ENCODE results near the gene ZNF319. TPM values are rescaled to one million over a fixed set of nuclear protein-coding genes. Genes with fewer than 3 reads are reported as not detected.

The ZNF319 gene
- total and polyA plus RNA-seq, 2 of the 13 experiments (the other 11 are each of a cell fraction or from before 2014, with no cell fraction given) = 2.4 to 3.6 TPM

DNA sequence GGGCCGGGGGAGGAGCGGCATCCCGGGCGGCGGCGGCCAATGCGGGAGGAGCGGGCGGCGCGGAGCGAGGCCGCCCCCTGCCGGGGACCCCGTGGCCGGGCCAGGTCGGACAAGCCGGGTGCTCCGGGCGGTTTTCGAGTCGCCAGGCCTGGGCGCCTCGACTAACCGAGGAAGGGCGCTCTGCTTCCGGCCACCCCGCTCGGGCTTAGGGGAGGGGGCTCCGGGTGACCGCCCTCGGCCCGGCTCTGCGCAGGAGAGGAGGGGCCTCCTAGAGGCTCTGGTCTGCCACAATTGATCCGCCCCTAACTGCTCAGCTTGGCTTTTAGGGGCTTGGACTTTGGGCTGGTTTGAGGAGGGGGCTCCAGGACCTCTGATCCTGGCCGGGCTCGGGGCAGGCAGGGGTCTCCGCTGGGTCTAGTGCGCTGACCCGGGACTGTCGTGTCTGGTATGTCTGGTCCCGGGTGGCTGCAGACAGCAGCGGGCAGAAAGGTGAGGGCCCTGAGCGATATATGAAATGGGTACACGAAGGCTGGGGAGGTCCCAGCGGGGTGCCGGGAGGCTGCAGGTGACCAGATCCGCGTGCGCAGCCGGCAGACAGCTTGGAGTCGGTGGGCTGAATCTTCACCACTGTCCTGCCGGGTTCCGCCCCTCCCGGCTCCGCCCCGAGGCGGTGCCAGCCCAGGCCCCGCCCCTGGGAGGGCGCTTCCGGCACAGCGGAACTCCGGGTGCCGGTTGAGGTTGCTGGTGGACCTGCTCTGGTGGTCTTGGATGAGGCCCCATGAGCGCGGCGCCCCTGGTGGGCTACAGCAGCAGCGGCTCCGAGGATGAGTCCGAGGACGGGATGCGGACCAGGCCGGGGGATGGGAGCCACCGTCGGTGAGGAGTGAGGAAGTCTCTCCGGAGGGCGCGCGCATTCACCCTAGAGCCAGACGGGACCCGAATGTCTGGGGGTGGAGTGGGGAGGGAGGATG is 519 bp upstream of the ZNF319 start, which contains the start of gene USB1 (continued):
- no peak for TF ChIP-seq ZNF143 (CRISPR knock-in tag; IDR thresholded peaks at IDR 0.05)
- no peak for TF ChIP-seq ZNF382 (CRISPR knock-in tag; IDR thresholded peaks at IDR 0.05; ENCODE audit: borderline replicate concordance)
- no peak for TF ChIP-seq BCLAF1 (IDR thresholded peaks at IDR 0.05)
- peak; percentile 85 for TF ChIP-seq RAD21 (CRISPR knock-in tag; IDR thresholded peaks at IDR 0.05)
- TF ChIP-seq GLI4 (CRISPR knock-in tag; IDR thresholded peaks at IDR 0.05; ENCODE audit: borderline replicate concordance) = peak; percentile 67; the same call in 1 of the 2 replicates
- TF ChIP-seq, protein P1, sequence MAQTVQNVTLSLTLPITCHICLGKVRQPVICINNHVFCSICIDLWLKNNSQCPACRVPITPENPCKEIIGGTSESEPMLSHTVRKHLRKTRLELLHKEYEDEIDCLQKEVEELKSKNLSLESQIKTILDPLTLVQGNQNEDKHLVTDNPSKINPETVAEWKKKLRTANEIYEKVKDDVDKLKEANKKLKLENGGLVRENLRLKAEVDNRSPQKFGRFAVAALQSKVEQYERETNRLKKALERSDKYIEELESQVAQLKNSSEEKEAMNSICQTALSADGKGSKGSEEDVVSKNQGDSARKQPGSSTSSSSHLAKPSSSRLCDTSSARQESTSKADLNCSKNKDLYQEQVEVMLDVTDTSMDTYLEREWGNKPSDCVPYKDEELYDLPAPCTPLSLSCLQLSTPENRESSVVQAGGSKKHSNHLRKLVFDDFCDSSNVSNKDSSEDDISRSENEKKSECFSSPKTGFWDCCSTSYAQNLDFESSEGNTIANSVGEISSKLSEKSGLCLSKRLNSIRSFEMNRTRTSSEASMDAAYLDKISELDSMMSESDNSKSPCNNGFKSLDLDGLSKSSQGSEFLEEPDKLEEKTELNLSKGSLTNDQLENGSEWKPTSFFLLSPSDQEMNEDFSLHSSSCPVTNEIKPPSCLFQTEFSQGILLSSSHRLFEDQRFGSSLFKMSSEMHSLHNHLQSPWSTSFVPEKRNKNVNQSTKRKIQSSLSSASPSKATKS (CRISPR knock-in tag; IDR thresholded peaks at IDR 0.05) = no peak
- TF ChIP-seq ZNF337 (CRISPR knock-in tag; IDR thresholded peaks at IDR 0.05; ENCODE audit: borderline replicate concordance, low read depth) = 0 out of 2 replicates have a peak, but pooled peaks have one; percentile 38
- TF ChIP-seq, protein P2, sequence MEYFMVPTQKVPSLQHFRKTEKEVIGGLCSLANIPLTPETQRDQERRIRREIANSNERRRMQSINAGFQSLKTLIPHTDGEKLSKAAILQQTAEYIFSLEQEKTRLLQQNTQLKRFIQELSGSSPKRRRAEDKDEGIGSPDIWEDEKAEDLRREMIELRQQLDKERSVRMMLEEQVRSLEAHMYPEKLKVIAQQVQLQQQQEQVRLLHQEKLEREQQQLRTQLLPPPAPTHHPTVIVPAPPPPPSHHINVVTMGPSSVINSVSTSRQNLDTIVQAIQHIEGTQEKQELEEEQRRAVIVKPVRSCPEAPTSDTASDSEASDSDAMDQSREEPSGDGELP (IDR thresholded peaks at IDR 0.05; ENCODE audit: borderline replicate concordance, low read depth) = 0 out of 2 replicates have a peak, but pooled peaks have one; percentile 5
- TF ChIP-seq ATF7-NPFF (CRISPR knock-in tag; IDR thresholded peaks at IDR 0.05; ENCODE audit: low read depth) = peak; percentile 23
- TF ChIP-seq POLR2G (IDR thresholded peaks at IDR 0.05; ENCODE audit: low read depth, low read length) = peak; percentile 91
- no peak for TF ChIP-seq ZNF484 (CRISPR knock-in tag; IDR thresholded peaks at IDR 0.05; ENCODE audit: borderline replicate concordance, low read depth)
- no peak for TF ChIP-seq ZBTB3 (CRISPR knock-in tag; IDR thresholded peaks at IDR 0.05; ENCODE audit: borderline replicate concordance, low read depth)
- TF ChIP-seq, protein P3, sequence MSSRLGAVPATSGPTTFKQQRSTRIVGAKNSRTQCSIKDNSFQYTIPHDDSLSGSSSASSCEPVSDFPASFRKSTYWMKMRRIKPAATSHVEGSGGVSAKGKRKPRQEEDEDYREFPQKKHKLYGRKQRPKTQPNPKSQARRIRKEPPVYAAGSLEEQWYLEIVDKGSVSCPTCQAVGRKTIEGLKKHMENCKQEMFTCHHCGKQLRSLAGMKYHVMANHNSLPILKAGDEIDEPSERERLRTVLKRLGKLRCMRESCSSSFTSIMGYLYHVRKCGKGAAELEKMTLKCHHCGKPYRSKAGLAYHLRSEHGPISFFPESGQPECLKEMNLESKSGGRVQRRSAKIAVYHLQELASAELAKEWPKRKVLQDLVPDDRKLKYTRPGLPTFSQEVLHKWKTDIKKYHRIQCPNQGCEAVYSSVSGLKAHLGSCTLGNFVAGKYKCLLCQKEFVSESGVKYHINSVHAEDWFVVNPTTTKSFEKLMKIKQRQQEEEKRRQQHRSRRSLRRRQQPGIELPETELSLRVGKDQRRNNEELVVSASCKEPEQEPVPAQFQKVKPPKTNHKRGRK (CRISPR knock-in tag; IDR thresholded peaks at IDR 0.05) = peak; percentile 55; the same call in 1 of the 2 replicates
- TF ChIP-seq HDAC6 (IDR thresholded peaks at IDR 0.05; ENCODE audit: low read depth, low read length) = no peak
- peak; percentile 70 for TF ChIP-seq KMT2B (CRISPR knock-in tag; IDR thresholded peaks at IDR 0.05)
- TF ChIP-seq ZNF781 (CRISPR knock-in tag; IDR thresholded peaks at IDR 0.05; ENCODE audit: borderline replicate concordance, not compliant biosample characterization) = peak; percentile 48
- TF ChIP-seq, protein P4, sequence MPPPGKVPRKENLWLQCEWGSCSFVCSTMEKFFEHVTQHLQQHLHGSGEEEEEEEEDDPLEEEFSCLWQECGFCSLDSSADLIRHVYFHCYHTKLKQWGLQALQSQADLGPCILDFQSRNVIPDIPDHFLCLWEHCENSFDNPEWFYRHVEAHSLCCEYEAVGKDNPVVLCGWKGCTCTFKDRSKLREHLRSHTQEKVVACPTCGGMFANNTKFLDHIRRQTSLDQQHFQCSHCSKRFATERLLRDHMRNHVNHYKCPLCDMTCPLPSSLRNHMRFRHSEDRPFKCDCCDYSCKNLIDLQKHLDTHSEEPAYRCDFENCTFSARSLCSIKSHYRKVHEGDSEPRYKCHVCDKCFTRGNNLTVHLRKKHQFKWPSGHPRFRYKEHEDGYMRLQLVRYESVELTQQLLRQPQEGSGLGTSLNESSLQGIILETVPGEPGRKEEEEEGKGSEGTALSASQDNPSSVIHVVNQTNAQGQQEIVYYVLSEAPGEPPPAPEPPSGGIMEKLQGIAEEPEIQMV (CRISPR knock-in tag; IDR thresholded peaks at IDR 0.05; ENCODE audit: low read depth) = no peak; the same call in 1 of the 2 replicates
- no peak for TF ChIP-seq RFX3 (CRISPR knock-in tag; IDR thresholded peaks at IDR 0.05)
